Fibroblast of skin of right biceps (primary cell): ENCODE measurements around the gene NOXO1.
"Not testable (repeated sequence)": the region's sequence is repeated elsewhere in the genome, so short reads cannot be mapped to it uniquely, and the experiment has no call there.

Experiments
- DNase-seq: peaks from one replicate; pipeline ENCODE4 v3.0.0-alpha.2; 2013

NOXO1 gene

GRCh38 chr16:1959269-1960039 is 21.8 kb downstream of the NOXO1 start, which contains the start of gene NDUFB10:
TSS of gene NDUFB10 (plus strand) at chr16:1959538. CDS start at chr16:1959625, 87 bp downstream.
- DNase-seq: peak; percentile 89

- DNase-seq: no peak
Measured at GRCh38 chr16:1958715-1959268, 22.5 kb downstream of the NOXO1 start.

GRCh38 chr16:1958143-1958491 is 23.2 kb downstream of the NOXO1 start:
- DNase-seq: not testable (repeated sequence)

- DNase-seq: not testable (repeated sequence)
Measured at GRCh38 chr16:1957434-1958142, 23.7 kb downstream of the NOXO1 start.

GRCh38 chr16:1953734-1954133 is 27.5 kb downstream of the NOXO1 start:
- no peak for DNase-seq

GRCh38 chr16:1950559-1950958 is 30.7 kb downstream of the NOXO1 start:
- DNase-seq: no peak

- no peak for DNase-seq
Measured at GRCh38 chr16:1950047-1950446, 31.2 kb downstream of the NOXO1 start.

- DNase-seq: no peak
Measured at GRCh38 chr16:1949507-1949906, 31.8 kb downstream of the NOXO1 start.

- no peak for DNase-seq
Measured at GRCh38 chr16:1947369-1947670, 33.9 kb downstream of the NOXO1 start.

GRCh38 chr16:1946495-1947368 is 34.5 kb downstream of the NOXO1 start:
- DNase-seq: no peak

GRCh38 chr16:1945559-1946391 is 35.5 kb downstream of the NOXO1 start:
- DNase-seq: no peak

GRCh38 chr16:1944612-1945199 is 36.6 kb downstream of the NOXO1 start:
- no peak for DNase-seq

- DNase-seq: peak; percentile 98
Measured at GRCh38 chr16:1942810-1943726, 38.2 kb downstream of the NOXO1 start, which contains the start of gene MSRB1. TSS of gene MSRB1 (minus strand) at chr16:1943199. CDS start at chr16:1943156, 43 bp downstream.

- no peak for DNase-seq
Measured at GRCh38 chr16:1942047-1942809, 39.0 kb downstream of the NOXO1 start.

- peak; percentile 49 for DNase-seq
Measured at GRCh38 chr16:1941162-1942046, 39.9 kb downstream of the NOXO1 start.

GRCh38 chr16:1940273-1941161 is 40.8 kb downstream of the NOXO1 start:
- DNase-seq: no peak

- DNase-seq: not testable (repeated sequence)
Measured at GRCh38 chr16:1939833-1940232, 41.4 kb downstream of the NOXO1 start.

GRCh38 chr16:1938910-1939309 is 42.4 kb downstream of the NOXO1 start:
- DNase-seq: no peak
